ENCODE measurements around the gene CIB4. TPM values are rescaled to one million over a fixed set of nuclear protein-coding genes. Genes with fewer than 3 reads are reported as not detected.

Gene CIB4
- polyA plus RNA-seq, 10 donors, result not detected

DNA sequence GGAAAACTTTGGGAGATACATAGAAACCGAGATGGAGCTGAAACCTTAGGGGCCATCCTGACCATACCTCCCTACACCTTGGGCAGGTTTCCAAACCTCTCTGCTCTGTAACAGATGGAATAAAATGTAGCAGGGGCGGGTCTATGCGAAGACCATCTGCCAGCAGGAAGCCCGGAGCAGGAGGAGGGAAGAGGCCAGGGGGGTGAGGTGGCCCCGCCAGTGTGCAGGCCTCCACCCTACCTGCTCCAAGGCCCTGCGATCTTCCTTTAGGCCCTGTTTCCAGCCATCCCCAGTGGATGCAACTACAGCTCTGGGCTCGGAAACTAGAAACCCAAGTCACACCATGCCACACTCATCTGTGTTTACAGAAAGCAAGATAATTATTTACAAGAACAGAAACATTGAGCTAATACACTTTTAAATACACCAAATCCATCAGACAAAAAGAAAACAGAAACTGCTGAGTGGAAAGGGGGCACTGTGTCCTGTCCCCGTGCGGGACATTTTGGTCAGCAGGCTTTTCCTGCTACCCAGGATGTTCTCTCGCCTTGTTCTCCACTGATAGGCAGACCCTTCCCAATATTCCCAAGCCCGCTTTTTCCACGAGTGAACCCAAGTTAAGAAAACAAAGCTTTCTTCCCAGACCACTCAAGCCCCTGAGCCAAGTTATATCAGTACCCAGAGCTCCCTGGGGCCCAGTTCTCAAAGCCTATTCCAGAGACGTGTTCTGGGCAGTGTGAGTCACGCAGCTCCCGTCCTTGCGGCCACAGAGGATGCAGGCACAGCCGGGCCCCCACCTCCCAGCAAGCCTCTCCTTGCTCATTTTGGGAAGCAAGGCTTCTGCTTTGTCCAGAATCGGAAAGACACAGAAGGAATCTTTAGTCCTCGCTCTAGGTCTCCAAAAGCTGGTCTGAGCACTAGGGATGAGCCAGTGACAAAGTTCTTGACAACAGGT, 17.3 kb downstream of the CIB4 start:
- DNase-seq, result no peak

DNA sequence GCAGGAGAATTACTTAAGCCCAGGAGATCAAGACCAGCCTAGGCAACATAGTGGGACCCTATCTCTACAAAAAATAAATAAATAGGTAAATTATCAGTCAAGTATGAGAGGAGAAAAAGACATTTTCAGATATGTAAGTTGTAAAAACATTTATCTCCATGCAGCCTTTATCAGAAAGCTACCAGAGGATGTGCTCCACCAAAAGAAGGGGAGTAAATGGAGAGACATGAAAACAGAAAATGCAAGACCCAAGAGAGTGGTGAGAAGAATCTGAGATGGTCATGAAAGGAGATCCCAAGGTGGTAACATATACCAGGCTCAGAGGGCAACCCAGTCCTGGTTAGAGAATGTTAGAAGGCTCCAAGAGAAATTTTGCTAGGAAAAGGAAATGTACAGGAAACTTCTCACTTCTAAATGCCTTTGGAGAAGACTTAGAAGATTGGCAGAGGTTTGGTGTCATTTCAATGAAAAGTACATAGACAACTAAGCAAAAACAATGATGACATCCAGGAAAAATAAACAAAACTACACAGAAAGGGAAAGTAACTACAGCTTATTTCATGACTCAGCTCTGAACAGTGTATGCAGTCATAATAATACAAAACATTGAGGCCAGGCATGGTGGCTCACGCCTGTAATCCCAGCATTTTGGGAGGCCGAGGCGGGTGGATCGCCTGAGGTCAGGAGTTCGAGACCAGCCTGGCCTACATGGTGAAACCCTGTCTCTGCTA, 19.5 kb downstream of the CIB4 start:
- DNase-seq, result no peak

DNA sequence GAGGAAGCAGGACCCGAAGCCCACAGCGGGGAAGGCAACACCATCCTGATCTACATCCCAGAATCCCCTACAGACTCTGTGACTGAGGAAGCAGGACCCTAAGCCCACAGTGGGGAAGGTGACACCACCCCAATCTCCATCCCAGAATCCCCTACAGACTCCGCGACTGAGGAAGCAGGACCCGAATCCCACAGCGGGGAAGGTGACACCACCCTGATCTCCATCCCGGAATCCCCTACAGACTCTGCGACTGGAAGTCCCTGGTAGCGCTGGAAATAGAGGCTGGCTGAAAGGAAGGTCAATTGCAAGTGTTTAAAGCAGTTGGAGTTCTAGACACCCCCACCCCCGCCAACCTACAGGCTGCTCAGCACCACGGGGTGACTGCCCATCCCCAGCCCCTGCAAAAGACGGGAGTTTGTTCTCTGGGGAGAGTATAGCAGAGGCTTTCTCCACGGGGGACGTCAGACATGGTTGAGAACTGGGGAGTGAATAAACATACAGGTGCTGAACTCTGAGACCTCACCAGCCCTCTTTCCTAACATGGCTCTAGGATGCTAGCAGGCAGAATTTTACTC, 21.0 kb downstream of the CIB4 start:
- DNase-seq, result no peak

DNA sequence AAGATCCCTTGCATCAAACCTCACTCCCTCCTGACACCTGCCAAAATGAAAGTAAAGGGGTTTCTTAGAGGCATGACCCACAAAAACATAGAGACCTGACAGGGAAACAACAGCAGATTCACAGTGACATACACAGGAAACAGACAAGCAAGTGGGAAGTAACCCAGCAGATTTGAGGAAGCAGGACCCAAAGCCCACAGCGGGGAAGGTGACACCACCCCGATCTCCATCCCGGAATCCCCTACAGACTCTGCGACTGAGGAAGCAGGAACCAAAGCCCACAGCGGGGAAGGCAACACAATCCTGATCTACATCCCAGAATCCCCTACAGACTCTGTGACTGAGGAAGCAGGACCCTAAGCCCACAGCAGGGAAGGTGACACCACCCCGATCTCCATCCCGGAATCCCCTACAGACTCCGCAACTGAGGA, 21.6 kb downstream of the CIB4 start:
- no peak for DNase-seq

DNA sequence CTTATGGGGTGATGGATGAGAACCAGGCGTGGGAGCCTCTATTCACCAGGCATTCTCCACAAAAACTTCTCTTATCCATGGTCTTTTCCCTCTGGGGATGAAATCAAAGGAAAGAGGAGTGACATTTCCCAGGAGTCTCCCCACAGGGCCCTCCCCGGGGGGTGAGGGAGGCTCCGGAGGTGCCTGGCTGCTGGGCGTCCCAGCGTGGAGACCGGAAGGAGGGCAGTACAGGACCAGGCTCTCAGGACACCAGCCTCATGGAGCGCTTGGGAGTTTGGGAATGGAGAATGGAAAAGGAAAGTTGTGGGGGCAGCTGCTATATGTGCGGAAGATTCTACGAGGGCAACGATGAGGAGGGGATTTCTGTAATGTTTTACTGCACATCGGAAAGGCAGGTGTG, 22.1 kb downstream of the CIB4 start:
- DNase-seq, result no peak

DNA sequence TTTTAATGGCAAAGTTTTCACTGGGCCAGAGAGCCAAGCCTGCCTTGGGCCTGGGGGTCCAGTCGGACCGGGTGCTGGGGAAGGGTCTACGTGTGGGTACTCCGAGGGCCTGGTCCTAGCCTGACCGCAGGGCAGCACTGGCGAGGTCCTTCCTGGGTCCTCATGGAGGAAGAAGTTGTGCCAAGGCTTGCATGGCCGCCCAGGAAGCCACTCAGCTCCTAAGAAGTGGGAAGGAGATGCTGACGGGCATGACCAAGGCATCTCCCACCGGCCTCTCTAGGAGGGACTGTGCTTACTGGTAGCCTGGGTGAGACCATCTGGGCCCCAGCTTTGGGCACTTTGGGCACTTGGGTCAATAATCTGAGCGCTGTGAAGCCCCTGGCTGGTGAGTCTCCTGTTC, 22.6 kb downstream of the CIB4 start:
- no peak for DNase-seq

DNA sequence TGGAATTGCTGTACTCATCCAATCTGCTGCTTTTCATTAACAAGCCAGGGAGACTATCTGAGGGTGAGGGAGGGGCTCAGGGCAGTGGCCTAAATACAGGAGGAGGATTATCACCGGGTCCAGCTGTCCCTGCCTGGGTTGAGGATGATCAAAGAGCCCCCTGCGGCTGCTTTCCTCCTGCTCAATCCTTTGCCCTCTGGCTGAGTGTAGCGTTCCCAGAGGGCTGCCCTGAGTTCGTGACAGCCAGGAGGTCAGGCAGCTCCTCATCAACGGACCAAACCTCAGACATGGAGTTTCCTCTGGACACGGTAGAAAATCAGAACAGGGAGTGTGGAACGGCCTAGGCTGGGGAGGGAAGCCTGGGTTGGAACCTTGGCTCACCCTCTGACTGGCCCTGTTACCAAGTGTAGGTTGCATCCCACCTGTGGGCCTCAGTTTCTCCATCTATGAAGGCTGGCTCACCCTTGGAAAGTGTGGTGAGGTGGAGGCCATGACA, 23.5 kb downstream of the CIB4 start:
- DNase-seq, result no peak

DNA sequence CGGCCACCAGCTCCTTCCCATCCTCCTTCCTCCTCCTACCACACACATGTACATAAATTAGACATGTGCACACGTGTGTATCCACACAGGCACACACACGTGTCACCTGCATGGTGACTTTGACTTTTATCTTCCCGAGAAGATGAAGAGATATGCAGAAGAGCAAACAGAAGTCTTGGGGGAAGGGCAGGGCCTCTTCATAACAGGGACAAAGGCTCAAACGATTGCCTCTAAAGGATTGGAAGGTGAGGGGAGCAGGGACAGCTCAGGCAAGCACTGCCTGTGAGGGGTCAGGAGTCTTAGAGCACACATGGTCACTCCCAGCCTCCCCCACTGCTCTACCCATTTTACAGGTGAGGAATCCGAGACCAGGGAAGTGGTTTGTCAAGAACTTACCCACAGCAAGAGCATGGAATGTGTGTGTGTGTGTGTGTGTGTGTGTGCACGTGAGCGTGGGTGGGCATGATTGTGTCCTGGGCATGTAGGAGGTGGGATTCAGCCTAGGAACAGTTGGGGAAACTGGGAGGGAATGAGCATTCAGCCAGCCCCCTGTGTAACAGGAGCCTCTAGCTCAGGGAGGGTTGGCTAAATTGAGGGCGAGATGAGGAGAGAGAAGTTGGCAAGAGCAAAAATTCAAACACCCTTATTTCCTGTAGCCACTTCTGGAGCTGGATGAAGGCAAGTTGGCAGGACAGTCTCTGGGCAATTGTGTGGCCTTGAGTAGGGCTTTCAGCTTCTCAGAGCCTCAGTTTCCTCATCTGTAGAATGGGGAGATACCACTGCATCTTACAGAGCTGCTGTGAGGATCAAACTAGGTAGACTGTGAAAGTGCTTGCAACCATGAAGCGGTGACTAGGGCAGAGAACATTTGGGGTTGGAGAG, 24.2 kb downstream of the CIB4 start:
- DNase-seq, result no peak

DNA sequence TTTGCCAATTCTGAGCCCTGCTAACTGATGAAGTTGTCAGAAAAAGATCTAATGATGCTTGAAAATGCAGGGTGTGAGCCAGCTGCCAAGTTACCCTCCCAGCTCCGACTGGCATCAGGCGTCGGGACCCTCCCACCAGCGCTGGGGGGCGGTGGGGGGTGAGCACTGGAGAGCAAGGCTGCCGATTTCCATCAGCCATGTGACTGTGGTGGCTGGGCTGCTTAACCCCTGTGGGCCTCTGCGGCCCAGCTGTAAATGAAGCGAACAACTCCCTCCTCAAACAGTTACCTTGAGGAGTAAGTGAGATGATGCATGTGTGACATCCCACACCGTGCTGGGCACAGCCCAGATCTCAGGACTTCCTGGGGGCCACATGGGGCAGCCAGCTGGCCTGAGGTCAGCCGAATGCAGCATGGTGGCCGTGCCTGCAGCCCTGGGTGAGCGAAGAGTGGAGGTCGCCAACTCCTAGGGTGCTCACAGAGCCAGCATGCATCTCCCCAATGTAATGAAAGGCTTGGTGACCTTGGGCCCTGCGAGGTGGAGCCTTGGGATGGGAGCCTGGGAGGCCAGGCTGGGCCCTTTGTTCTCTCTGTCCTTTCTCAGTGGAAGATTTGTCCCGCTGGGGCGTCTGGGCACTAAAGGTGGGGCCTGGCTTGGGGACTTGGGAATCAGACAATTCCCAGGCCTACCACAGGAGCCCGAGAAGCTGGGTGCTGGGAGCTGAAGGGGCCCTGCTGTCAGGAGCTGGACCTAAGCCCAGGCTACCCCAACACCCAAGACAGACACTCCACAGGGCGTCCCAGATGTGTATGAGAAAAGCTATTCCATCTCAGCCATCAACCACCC, 25.1 kb downstream of the CIB4 start:
- no peak for DNase-seq

DNA sequence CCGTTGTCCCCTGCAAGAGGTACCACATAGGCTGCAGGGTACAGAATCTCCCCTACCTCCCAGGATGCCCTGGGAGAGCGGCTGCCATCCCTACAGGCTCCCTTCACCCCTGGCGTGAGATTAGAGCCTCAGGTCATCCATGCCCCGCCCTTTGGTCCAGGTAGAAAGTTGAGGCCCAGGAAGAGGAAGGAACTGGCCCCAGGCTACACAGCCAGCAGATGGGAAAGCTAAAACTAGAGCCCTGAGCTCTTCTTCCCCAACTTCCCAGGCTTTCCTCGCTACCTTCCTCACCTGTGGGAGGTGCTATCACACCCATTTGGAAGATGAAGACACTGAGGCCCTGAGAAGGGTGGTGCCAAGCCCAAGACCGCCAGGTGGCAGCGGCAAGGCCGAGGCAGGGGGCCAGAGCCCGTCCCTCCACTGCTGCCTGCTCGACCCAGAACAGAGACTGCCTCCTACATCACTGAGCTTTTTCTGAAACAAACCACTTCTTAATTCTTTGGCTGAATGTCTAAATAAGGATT, 25.8 kb downstream of the CIB4 start:
- no peak for DNase-seq

DNA sequence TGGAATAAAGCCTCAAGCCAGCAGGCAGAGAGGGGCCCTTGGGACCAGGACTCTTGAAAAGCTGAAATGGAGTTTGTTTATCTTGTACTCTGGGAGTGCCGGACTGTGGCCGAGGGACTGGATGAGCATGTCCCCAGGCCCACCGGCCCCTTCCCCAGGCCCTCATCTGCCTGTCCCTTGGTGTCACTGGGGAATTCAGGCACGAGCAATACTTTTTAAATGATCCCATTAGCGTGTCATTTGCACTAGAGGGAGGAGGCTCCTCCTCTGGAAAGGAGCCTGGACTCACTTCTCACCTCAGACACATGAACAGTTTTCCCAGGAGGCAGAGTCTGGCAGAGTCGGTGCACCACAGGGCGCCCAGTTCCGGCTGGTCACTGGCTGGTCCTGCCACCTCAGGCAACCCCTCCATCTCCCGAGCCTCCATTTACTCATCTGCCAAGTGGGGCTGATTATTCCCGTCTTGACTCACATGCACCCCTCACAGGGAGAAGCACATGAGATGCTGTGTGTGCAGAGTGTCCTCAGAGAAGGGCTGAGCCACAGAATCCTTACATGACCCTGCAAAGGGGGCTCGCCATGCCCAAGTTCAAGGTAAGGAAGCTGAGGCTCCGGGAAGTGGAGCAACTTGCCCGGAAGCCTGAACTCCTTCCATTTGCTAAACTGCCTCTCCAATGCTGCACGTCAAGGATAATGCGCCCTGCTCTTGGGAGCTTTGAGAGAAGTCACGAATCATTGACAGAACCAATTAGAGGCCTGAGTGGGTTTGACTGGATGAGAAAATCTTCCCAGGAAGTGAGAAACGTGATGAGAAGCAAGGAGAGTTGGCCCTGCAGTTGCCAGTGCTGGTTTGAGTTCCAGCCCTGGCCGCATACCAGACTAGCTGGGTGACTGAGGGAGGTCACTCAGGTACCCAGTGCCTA, 26.7 kb downstream of the CIB4 start:
- DNase-seq, result no peak

DNA sequence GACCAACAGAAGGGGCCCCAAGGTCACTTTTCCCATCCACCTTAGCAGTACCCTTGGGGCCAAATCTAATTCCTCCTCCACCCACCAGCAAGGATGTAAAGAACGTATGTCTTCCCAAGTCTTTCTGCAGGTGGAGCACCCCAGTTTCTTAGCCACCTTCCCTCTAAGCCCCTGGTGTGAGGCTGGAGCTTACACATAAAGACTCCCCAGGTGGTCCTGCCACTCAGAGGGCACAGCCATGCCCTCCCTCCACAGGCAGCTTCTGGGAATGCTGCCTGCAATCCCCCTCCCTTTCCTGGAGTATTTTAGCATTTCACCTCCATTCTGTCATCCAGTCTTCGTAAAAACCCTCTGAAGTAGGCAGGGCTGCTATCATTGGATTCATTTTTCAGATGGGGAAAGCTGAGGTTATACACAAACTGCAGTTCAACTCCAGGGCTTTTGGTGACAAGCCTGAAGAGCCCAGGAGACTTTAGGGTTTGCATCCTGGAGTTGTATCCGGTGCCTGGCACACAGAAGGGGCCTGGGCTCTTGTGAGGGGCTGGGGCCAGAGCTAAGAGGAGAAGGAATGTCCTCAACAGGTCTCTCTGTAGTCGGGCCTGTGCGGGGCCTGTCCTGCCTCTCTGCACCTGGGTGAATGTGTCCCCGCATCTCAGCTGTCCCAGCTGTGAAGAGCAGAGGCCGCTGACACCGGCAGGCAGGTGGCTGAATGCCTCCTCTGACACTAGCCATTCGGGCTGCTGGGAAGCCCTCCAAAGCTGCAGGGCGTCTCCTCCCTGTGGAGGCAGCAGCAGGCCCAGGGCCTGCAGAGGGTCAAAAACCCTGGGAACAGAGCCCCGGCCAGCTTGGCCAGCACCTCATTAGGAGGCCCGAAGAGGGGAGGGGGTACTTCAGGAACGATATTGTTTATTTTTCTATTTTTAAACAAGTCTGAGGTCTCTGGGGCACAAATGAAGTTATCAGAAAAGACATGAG, 27.6 kb downstream of the CIB4 start:
- peak in 1 of 3 donors; percentile 36 for DNase-seq

DNA sequence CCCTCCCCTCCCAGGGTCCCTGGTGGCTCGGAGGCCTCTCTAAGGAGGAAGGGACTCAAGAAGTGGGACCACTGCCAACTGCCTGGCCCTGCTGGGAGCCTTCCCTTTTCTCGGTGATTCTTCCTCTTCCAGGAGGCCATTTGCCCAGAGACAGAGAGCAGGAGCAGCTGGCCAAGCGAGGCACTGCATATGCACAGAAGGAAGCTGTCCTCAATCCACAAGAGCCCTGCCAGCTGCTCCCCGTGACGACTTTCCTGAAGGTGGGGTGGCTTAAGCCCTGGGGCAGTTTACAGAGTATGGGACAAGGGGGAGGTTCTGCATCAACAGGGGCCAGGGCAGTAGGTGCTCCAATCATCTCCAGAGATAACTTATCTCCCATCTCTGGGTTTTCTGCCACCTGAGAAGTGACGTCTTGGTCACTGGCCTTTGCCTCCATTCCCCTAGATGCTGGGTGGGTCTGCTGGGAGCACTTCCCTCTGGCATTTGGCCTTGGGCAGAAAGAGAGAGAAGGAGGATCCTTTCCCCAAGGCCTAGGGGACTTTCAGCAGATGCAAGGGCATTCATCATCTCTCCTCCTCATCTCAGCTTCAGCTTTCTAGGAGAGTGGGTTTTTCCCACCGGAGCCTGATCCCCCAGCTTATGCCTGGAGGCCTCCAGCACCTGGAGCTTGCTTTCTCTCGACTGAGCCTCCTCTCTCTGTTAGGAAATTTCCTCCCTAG, 28.5 kb downstream of the CIB4 start:
- peak in 2 of 3 donors; percentile 29 to 55 for DNase-seq

DNA sequence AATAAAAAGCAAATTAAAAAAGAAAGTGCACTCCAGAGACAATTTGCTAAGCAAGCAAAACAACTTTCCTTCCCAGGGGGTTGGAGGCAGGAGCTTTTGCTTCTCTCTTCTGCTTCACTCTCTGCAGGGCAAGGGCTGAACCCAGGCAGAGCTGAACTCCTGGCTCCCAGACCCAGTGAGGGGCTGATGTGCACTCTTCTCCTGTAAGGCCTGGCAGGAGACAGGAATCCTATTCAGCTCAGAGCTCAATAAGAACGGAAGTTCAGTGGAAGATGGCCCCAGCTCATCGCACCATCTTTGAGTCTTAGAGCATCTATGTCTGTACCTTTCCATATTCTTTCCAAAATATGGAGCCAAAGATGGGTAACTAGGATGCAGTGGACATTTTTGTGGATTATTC, 29.1 kb downstream of the CIB4 start:
- no peak for DNase-seq

DNA sequence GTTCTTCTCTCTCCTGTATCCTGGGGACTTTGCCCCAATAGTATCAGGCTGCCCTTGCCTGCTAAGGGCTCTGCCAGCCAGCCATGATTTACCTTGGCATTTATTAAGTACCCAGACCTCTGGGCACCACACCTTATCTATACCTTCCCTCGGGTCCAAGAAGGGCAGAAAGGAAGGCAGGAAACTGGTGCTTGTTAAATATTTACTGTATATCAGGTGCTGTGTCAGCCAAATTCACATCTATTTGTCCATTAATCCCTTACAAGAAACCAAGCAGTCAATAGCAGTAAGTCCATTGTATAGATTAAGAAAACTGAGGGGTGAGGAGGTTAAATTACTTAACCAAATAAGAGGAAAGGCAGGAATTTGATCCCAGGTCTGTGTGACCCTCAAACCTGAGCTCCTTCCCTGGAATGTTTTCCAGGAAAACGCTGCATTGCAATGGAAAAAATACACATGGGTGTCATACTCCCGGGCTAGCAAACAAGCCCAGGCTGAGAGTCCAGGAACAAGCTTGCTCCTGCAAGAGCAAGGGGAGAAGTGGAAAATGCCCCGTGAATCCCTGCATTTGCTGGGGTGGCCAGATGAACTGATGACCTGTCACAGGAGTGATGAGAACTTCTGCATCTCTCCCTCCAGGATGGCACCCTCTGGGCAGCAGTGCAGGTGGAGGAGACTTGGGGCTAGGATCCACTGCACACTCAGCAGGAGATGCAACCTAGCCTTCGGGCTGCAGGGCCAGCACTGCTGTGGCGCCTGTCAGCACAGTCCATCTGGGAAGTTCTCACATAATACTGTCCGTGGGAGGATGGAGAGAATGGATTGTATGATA, 30.4 kb downstream of the CIB4 start:
- no peak for DNase-seq

DNA sequence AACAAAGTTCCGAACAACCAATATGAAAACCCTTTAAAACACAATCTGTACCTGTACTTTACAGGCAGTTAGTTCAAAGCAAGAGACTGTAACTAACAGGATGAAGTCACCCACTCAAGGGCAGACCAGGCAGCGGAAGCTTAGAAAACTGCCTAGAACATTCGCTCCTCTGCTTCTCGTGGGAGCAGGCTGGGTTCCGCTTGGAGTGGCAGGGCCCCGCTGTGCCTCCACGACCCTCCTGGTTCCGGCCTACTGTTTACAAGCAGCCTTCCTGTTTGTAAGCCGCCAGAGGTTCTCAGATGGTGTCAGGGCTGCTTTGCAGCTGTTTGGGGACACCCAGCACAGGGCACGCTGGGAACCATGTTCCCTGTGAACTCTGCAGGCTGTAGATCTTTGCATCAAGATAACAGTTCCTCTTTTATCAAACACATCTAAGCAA, 31.3 kb downstream of the CIB4 start:
- DNase-seq, result no peak
